RPMI7951 (cell line): ENCODE data around the gene MPPED1. TPM values are rescaled to one million over a fixed set of nuclear protein-coding genes. Genes with fewer than 3 reads are reported as not detected.

ENCODE experiments used
- DNase-seq: peaks from one replicate; pipeline ENCODE4 v3.0.0-alpha.2; 2012; ENCODE audit warnings: low read depth
- total RNA-seq: library from RNA; depleted of rRNA; stranded (reverse); fragments of >200 nt; shearing (Covaris generic); gene quantifications from 2 replicates; pipeline ENCODE4 v1.2.3, GENCODE V29; 2014

MPPED1 gene
- total RNA-seq, 1 experiment from 2014 or later: not detected

DNA sequence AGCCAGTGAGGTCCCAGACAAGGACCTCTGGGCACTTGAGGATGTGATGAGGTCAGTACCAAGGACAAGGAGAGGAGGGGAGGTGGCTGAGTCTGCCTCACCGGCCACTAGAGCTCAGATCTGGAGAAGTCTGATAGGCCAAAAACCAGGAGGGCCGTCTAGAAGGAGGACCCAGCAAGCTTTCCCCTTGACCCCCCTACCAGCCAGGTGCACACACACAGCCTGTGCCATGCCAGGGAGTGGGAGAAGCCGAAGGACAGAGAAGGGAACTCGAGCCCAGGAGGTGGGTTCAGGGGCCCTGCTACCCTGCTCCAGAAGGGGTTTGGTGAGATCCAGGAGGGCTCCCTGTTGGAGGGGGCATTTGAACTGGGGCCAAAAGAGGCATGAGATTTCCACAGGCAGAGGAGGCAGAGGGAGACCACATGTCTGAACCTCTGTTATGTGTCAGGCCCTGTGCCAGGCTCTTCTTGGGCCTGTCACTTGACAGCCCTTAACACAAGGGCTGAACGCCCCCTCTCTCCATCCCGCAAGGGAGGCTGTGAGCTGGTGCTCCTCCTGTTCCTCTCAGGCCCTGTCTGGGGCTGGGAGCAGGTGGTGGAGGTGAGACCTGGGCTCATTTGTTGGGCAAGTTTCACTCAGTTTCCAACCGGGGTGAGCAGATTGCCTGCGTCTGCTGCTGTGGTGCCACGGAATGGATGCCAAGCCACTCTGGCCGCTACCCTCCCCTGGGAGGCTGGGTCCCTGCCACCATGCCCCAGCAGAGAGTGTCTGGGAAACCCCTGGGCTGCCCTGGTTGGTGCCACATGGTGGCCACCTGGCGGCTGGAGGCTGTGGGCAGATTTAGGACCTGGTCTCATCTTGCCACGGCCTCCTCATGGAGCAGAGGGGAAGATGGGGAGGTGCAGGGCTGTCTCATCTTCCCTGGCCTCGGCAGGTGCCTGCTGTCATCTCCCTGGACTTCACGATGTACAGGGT is 65.2 kb downstream of the MPPED1 start:
- no peak for DNase-seq

DNA sequence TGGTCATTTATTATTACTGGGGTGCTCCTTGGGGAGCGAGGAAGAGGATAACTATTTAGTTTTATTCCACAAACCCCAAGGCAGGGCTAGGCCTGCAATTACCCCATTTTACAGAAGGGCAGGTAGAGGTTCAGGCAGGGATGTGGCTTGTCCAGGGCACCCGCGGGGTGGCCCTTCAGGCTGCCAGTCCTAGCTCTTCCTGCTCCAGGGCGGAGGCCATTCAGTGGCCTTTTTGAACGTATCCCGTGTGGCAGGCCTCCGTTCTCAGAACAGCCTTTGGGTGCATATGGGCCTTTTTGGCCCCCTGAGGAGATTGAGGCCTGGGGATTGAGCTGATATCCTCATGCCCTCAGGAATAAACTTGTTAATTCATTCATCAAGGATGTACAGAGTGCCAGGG is 66.2 kb downstream of the MPPED1 start:
- no peak for DNase-seq

DNA sequence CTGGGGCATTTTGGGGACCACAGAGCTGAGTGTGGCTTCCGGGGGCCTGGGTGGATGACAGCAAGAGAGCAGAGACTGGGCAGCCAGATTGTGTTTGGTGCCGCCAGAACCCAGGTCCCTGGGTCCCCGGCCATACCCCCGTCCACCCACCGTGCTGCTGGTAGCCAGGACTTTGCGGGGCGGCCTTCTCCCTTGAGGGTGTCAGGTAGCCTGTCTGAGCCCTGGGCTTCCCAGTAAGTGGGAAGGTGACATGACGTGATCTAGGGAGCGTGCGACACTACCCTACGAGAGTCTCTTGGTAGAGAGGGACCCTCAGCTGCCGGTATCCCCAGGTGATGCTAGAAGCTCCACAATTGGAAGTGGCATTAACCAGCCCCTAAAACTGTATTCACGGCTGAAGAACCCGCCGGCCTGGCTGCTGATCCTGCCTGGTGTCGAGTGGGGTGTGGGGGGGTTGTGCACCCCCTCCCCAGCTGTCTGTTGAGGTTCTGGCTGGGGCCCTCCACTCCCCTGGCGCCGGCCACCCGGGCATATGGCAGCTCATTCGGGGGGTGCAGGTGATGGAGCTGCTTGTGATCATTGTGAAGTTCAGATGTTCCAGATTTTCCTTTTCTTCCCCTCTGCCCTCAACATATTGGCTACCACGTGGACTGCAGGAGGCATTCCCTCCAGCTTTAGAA is 66.9 kb downstream of the MPPED1 start:
- DNase-seq: no peak

DNA sequence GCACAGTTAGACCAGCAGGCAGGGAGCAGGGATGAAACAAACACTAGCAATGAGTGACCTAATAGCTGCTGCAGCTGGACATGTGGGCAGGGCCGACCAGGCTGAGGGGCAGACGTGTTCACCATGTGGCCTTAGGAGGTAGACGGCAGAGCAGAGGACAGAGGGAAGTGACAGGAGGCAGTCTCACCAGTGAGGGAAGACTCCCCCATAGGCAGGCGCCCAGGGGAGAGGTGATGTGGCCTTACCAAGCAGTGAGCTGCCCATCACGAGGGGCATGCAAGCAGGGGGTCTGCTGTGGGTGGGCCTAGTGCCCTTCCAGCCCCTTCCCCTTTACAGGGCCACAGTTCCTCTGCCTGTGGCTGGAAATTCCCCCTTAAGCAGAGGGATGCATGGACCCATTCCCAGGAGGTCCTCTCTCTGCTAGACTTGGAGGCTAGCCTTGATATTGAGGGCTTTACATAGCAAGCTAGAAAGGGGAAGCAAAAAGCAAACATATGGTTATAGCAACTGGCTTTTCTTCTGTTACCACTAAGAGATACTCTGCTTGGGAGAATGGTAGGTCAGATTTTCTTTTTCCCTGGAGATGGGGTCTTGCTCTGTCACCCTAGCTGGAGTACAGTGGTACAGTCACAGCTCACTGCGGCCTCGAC is 67.6 kb downstream of the MPPED1 start:
- no peak for DNase-seq

DNA sequence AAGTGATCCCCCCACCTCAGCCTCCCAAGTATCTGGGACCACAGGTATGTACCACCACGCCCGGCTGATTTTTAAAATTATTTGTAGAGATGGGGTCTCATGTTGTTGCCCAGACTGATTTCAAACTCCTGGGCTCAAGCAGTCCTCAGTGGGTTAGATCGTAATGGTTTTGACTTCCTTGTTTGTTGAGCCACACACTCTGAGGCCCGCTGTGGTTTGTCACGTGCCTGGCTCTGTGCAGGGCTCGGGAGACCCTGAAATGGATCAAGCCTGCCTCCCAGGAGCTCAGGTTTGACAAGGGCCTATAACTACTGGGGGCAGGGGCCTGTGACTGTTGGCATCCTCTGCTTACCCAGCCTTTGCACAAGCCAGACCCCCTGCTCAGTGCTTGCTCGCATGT is 68.1 kb downstream of the MPPED1 start:
- DNase-seq: no peak

DNA sequence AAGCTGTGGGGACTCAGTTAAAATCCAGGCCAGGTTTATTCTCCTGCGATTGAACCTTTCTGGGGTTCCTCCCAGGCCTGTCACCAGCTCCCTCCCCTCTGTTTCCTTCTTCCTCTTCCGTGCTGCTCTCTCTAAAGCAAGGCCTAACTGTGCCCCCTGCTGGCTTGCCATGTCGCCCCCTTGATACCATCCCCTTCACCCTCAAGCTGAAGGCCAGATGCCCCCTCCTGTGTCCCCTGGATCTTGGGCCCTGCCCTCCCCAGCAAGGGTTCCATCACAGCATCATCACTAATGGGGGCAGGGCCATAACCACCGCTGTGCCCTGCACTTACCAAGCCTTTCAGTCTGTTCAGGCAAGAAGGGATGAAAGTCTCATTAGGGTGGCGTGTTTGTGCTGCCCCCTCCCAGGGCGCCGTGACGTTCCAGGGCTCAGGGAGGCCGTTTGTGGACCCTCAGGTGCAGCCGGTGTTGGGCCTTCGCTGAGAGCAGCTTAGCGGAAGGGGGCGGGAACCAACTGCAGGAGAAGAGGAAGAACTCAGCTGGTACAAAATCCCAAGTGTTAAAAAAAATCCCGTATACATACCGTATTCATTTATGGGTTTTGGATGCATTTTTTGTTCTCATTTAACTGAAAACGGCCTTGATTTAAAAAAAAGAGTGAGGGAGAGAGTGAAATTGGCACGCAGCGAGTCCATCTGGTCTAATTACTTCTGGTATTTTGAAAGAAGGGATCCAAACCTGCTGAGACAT is 69.9 kb downstream of the MPPED1 start:
- no peak for DNase-seq

DNA sequence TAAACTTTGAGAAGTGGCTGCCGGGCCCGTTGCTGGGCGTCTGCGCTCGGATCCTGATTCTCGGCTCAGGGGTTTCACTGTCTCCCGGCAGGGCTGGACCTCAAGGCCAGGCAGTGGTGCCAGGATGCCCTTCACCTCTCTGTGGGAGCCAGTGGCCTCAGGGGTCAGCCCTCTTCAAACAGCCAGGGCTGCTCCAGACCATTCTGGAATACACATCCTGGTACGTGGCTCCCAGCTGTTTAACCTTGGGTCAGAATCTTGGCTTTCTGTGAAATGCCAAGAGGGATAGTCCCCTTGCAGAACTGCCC is 70.5 kb downstream of the MPPED1 start:
- no peak for DNase-seq

DNA sequence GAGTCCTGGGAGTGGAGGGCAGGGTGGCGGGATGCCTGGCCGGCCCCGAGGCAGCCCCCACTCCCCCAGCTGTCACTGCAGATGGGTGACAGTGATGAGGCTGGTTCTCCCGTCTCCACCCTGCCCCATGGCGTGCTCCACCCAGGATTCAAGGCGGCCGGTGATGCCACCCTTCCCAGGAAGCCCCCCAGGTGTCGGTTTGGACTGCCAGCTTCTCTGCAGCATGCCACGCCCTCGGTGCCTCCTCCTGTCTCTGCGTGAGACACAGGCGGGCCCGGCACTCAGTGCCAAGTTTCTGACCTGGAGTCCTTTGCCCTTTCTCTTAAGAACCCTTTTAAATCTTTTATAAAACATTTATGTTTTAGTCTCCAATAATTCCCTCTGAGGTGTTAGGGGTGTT is 71.5 kb downstream of the MPPED1 start:
- DNase-seq: no peak

DNA sequence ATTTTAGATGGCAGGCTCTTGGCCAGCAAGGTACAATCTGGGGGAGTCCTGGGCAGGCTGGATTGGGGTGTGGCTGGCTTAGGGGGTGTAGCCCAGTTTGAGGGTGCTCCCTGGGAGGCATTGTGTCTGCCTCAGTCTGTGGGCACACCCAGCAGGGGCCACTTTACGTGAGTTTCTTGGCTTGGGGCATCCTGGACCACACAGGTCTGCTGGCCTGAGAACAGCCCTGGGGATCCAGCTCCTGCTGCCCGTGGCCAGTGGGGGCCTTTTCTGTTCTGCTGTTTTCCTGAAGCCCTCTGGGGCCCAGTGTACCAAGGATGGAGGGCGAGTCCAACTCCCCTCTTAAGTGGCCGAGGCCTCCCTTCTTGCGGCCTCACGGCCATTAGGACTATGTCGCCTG is 71.9 kb downstream of the MPPED1 start:
- DNase-seq: no peak

DNA sequence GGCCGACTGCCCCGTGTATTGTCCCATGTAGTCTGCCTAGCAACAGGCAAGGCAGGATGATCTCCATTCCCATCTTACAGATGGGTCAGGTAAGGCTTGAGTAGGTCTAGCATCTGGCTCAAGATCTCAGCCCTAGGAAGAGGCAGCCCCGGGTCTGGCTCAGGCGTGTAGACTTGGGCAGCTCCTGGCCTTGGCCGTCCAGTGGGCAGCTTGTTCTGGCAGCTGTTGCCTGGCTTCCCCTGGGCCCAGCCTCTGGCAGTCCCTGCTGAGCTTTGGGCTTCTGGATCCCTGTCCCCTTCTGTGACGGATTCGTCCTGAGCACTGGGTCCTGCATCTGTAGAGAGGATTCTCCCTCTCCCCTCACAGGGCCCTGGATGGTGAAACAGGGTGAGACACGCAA is 72.4 kb downstream of the MPPED1 start:
- no peak for DNase-seq

DNA sequence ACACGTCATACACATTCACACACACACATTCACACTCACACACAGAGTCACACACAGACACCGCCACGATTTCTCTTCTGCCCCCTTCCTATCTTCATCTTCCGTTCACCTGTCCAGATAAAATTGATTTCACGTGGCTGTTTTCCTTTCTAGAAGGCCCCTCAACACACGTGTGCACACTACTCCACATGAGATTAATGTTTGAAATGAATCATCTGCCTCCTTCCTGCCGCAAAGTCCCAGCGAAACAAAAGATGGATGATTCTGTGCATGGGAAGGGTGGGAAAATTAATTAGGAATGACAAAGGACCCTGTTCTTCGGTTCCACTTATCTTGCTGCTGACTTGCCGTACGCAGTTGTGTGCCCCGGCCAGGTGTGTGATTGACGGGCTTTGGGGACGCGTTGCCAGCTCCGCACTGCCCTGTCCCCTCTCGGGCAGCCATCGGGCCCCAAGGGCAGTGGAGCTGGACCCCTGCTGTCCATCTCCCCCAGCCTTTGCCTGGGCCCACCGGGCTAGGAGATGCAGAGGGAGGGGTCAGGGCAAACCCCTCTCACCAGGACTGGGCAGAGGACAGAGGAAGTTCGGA is 73.8 kb downstream of the MPPED1 start:
- DNase-seq: no peak

DNA sequence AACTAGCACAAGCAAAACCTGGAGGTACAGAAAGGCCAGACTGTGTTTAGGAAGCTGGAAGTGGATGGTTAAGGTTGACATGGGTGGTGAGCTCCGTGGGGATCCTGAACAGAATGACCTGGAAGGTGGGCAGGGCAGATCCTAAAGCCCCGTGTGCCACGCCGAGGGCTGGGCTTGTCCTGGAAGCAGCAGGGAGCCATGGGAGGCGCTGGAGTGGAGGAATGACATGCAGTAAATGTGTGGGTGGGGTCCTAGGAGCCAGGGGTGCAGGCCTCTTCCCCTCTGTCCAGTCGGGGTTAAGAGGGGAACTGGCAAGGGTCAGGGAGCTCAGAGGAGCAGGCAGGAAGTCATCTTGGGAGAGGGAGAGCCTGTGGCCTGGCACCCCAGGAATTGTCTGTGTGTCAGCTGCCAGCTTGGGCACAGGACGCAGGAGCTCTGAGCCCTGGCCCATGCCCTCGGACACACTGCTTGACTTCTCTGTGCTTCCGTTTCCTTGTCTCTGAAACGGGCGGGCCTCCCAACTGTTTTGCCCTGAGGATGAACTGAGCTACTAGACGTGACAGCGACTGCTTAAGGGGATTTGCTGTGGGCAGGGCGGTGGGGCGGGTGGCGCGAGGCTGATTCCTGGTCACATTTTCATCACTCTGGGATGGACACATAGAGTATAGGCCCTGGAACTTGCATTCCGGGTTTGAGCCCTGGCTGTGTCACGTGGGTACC is 75.7 kb downstream of the MPPED1 start:
- no peak for DNase-seq

DNA sequence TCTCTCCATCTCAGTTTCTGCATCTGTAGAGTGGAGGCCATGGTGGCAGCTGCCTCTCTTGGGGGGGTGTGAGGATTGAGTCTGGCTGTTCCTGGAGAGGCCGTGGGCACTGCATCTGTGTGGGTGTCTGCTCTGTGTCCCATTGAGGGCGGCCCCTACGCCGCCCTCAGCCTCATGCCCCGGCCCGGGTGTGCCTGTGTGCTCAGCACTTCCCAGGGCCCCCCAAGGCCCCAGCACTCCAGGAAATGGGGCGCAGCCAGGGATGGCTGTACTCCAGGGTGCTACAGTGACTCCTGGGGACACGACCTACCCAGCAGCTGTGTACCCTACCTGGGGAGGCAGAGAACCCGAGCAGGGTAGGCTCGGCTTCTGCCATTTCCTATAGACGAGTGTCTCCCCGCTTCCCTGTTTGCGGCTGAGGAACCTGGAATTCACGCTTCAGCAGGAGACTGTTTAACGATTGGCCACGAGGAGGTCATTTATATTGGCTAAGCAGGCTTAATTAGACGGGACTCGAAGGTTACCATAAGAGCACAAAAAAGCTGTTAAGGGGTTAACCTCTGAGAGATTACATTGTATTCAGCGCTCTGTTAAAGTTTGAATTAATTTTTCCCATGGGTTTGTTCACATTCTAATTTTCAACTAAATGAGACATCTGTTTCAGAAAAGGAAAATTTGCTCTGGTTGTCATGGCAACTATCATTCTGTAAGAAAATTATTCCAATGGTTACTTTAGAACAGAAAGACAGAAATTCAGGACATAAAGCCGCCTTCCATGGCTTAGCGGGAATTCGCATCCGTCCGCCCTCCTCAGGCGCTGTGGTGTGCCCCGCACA is 76.4 kb downstream of the MPPED1 start:
- no peak for DNase-seq

DNA sequence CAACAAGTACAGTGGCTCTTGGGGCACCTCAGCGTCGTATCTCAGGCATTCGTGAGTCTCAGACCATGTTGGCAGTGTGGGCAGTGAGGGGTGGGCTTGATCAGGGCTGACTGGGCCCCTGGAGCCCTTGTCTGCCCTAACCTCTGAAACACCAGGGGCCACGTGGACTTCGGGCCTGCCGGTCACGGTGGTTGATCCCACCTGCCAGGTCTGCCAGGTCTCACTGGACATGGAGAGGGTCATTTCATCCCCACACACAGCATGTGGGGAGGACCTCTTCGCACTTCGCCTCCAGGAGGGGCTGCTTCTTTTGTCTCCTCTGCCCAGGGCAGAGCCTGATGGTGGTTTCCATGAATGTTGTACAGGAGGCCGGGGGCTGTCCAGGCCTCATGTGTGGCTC is 77.1 kb downstream of the MPPED1 start:
- no peak for DNase-seq

DNA sequence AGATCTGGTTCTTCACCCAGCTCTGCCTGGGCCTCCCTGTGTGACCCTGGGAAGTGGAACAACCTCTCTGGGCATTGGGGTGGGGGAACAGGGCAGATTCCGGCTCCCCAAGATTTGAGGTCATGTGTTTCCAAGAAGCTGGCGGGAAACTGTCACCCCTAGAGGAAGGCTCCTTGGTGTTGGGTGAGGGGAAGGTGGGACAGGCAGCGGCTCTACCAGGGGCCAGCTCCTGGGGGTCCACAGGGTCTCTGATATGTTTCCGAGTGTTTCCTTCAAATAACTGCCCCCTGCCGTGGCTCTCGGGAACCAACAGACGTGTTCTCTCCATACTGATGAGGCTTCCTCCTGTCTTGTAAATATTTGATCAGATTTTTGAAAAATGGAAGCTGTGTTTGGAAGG is 78.5 kb downstream of the MPPED1 start:
- DNase-seq: no peak

DNA sequence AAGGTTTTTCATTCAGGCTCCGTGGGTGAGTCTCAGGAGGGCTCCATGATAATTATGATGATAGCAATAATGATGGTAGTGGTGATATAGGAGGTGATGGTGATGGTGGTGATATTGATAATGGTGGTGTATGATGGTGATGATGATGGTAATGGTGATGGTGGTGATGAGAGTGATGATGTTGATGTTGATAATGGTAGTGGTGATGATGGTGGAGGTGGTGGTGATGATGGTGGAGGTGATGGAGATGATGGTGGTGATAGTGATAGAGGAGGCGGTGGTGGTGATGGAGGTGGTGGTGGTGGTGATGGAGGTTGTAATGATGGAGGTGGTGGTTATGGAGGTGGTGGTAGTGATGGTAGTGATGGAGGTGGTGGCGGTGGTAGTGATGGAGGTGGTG is 79.4 kb downstream of the MPPED1 start:
- DNase-seq: no peak

DNA sequence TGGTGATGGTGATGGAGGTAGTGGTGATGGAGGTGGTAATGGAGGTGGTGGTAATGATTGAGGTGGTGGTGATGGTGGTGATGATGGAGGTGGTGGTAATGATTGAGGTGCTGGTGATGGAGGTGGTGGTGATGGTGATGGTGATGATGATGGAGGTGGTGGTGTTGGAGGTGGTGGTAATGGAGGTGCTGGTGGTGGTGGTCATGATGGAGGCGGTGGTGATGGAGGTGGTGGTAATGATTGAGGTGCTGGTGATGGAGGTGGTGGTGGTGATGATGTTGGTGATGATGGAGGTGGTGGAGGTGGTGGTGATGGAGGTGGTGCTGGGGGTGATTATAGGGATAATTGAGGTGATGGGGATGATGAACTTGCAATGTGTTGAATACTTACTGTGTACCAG is 79.9 kb downstream of the MPPED1 start:
- DNase-seq: no peak

DNA sequence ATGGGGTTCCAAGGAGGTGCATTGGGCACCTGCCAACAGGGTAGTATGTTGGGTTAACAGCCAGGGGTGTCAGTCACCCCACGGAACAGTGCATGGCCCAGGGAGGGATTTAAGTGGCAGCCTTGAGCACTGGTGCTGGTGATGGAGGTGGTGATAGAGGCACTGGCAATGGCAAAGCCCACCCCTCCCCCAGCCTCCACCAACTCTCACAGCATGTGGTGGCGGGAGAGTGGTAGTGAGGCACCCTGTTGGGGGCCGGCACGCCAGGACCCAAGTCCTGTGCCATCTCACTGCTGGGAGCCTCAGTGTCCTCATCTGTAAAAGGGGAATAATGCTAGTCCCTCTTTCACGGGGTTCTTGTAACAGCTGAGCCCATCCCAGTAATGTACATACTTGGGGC is 81.5 kb downstream of the MPPED1 start:
- DNase-seq: no peak

DNA sequence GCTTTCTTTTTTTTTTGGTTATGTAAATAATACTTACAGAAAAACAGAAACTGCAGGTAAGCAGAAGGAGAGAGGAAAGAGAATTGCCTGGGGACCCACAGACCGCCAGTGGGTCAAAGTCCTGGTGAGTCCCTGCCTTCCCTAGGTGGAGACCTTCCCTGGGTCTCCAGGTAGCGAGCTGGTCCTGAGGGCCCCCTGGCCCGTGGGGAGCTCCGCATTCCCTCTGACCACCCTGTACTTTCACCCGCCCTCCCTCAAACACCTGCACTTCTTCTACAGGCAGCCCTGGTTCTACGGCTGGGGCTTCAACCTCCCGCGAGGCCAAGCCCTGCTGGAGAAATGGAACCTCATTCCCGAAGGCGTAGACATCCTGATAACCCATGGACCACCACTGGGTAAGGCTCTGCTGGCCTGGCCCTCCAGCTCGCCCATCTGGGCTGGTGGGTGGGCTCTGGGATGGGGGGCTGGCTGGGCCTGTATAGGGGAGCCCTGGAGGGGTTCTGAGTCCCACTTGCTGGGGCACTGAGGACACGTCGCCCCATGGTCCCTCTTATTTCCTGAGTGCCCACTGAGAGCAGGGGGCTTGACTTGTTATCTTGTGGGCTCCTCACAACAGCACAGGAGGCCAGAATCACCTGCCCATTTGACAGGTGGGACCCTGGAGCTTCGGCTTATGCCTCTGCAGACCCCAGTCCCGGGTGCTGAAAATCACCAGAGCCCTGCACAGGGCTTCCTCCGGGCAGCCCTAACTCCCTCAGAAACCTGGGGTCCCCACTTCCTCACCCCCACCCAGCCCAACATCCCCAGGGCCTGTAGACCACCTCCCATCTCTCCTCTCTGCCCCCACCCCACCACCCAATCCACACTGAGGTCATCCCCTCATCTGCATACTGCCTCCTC is 86.4 kb downstream of the MPPED1 start:
- DNase-seq: no peak
